SKM-1 (cell line): Measurements from ENCODE around the gene PSG3.
"Not testable (repeated sequence)": the region's sequence is repeated elsewhere in the genome, so short reads cannot be mapped to it uniquely, and the experiment has no call there.

ENCODE experiments used
- DNase-seq: peaks from one replicate; lab custom pipeline; 2025; ENCODE audit not compliant: unreplicated experiment; lab: John Stamatoyannopoulos, UW

Gene PSG3

GRCh38 chr19:42740381-42740780 lies at the start of gene PSG3:
PSG3 (minus strand) TSS chr19:42740481; CDS start chr19:42740384, 97 bp downstream.
- not testable (repeated sequence) for DNase-seq

GRCh38 chr19:42788766-42789165 lies 48.5 kb upstream of the PSG3 start:
- not testable (repeated sequence) for DNase-seq

- DNase-seq: not testable (repeated sequence)
These were observed 47.5 kb upstream of the PSG3 start for GRCh38 chr19:42787766-42788165.

- DNase-seq: not testable (repeated sequence)
These were observed 36.7 kb upstream of the PSG3 start for GRCh38 chr19:42776750-42777612.

- DNase-seq: not testable (repeated sequence)
These were observed 34.4 kb upstream of the PSG3 start for GRCh38 chr19:42774510-42775158.

- DNase-seq: not testable (repeated sequence)
These were observed 27.0 kb upstream of the PSG3 start for GRCh38 chr19:42767319-42767718.

- not testable (repeated sequence) for DNase-seq
These were observed 26.6 kb upstream of the PSG3 start for GRCh38 chr19:42766871-42767270.

GRCh38 chr19:42764836-42765235 lies 24.6 kb upstream of the PSG3 start:
- DNase-seq: no peak

GRCh38 chr19:42762789-42763188 lies 22.5 kb upstream of the PSG3 start:
- no peak for DNase-seq

GRCh38 chr19:42761924-42762295 lies 21.6 kb upstream of the PSG3 start:
- DNase-seq: not testable (repeated sequence)

- DNase-seq: not testable (repeated sequence)
These were observed 21.0 kb upstream of the PSG3 start for GRCh38 chr19:42760954-42761923.

GRCh38 chr19:42758667-42759066 lies 18.4 kb upstream of the PSG3 start:
- DNase-seq: not testable (repeated sequence)

GRCh38 chr19:42752246-42752645 lies 12.0 kb upstream of the PSG3 start:
- not testable (repeated sequence) for DNase-seq

- not testable (repeated sequence) for DNase-seq
These were observed 1.7 kb upstream of the PSG3 start for GRCh38 chr19:42741726-42742607.

GRCh38 chr19:42737581-42738011 lies 2.7 kb downstream of the PSG3 start:
- not testable (repeated sequence) for DNase-seq

- DNase-seq: not testable (repeated sequence)
These were observed 11.9 kb downstream of the PSG3 start for GRCh38 chr19:42728341-42728740.

- not testable (repeated sequence) for DNase-seq
These were observed 26.3 kb downstream of the PSG3 start for GRCh38 chr19:42714000-42714399.

GRCh38 chr19:42712753-42713152 lies 27.5 kb downstream of the PSG3 start:
- DNase-seq: not testable (repeated sequence)

GRCh38 chr19:42710986-42711385 lies 29.3 kb downstream of the PSG3 start:
- not testable (repeated sequence) for DNase-seq

- DNase-seq: no peak
These were observed 42.4 kb downstream of the PSG3 start for GRCh38 chr19:42697884-42698283.
